Measurements from ENCODE around the gene ANO2.

Gene ANO2

DNA sequence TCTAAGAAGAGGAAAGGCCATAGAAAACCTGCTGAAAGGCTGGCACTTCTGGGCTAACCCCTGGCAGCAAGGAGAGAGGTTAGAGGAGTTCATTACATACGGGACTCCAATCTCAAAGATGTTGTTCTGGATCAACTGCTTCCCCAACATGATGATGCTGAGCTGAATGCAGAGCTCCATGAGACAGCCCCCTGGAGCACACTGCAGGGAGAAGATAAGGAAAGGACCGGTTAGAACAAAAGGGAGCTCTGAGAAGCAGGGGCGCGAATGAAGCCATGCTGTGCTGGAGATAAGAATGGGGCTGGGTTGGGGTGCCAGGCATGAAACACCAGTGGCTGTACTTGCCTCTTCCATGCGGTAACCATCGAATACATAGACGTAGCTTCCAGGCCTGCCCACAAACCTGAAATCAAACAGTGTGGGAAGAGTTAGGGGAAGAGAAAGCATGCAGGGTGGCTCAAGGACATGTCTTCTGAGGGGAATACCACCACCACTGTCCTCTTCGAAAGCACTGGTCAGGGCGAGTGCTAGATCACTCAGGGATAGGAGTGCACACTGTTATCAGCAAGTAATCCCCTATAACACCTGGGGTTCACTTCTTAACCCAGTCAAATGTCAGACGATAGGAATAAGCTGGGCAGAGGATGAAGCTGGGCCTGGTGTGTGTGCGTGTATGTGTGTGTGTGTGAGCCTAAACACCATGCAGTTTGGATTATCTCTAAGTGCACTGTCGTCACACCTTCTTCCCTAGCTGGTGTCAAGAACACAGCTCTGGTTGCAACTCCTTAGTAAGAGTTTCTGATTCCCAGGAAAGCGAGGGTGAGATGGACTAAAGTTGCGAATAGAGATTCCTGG is 332.3 kb downstream of the ANO2 start:
- no peak for DNase-seq

DNA sequence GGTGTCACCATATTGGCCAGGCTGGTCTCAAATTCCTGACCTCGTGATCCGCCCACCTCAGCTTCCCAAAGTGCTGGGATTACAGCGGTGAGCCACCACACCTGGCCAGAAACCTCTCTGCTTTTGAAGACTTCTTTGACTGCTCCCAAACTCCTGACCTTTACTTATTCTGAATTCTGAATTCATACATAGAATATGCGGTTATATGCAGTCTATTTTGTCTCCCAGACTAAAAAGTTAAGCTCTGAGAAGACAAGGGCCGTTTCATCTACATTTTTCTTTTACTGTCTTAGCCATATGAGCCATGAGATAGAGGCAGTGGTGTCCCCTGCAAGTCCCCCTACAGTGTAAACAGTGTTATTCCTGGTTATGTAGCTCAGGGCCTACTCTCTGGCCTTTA is 333.9 kb downstream of the ANO2 start:
- DNase-seq, result no peak

- DNase-seq, result no peak
Measured at GRCh38 chr12:5599378-5599777, 345.7 kb downstream of the ANO2 start.

- no peak for DNase-seq
Measured at GRCh38 chr12:5593998-5594397, 351.1 kb downstream of the ANO2 start.

DNA sequence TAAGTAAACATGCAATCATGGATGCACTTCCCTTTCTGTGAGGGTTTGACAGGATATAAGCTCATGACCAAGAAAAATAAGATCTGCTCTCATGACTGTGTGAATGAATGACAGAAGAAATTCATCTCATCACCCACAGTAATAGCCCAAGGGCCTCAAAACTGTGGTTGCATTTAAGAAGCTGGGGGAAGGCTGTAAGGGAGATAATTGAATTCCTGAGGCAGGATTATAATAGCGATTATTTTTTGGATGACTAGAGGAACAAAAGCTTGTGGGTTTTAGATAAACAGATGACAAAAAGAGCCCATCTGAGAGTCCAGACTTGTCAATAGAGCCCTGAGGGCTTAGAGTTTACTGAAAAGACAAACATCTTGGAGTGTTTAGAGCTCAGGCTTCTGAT is 352.0 kb downstream of the ANO2 start:
- DNase-seq, result no peak

- no peak for DNase-seq
Measured at GRCh38 chr12:5592310-5592709, 352.7 kb downstream of the ANO2 start.

DNA sequence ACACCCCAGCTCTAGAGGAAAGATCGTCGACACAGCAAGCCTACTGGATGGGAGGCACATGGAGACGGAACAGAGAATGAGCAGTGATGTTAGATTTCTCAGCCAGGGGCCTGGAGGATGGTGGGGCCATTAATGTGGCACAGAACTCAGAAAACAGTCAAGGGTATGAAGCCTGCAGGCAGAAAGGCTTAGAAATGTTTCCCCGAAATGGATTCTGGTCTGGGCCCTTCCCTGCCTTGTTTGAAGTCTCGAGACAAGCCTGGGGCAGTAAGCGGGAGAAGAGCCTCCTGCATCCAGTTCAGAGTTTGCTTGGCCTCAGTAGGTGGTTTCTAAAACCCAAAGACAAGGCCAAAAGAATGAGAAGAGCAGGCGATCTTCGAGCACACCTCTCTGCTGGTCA is 354.7 kb downstream of the ANO2 start:
- no peak for DNase-seq

DNA sequence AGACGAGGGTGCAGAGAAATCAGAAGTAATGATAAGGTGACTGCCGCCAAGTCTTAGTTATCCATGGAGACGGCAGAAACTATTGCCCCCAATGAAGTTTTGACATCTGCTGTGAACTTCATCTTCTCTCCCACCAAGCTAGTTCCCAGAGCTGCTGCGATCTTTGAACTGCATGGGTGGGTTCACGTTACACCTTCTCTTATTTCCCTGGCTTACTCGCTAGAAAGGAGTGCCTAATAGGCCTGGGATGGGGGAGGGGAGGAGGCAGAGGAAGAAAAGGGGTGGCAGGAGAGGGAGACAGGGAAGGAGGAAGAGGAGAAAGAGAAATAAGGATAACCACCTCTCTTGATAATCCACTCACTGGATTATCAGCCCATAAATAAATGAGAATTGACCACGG is 356.0 kb downstream of the ANO2 start:
- no peak for DNase-seq

- DNase-seq, result no peak
Measured at GRCh38 chr12:5588591-5588990, 356.5 kb downstream of the ANO2 start.

DNA sequence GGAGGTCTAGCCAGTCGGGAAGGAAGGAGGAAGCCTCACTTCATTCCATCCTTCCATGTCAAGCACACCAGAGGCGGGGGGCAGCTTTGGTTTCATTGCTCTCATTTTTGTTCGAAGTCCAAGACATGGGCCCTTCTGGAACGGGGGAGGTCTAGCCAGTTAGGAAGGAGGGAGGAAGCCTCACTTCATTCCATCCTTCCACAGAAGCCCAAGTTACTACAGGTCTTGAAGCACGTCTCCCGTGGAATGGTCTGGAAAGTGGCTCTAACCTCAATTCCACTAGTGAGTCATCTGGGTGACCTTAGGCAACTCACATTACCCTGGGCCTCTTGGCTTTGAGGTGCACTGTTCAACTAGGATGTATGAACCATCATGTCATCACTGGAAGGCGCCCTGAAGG is 356.9 kb downstream of the ANO2 start:
- no peak for DNase-seq

- DNase-seq, result no peak
Measured at GRCh38 chr12:5587711-5588121, 357.3 kb downstream of the ANO2 start.

GRCh38 chr12:5586201-5586600 is 358.9 kb downstream of the ANO2 start:
- no peak for DNase-seq

DNA sequence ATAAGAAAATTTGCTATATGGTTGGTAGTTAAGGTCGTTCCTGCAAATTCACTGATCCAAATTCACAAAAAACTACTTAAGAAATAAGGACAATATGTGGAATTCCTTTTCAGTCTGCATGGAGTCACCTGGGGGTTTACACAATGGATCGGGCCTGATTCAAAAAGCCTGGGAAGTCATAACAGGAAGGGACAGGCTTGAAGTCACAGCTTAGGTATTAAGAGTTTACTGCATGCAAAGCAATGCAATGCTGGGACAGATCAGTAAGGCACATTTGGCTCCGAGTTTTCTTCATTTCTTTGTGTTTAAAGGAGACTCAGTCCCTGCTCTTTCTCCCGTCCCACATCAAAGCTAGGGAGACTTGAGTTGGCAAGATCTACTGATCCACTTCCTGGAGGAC is 359.9 kb downstream of the ANO2 start:
- no peak for DNase-seq

- DNase-seq, result no peak
Measured at GRCh38 chr12:5584412-5585175, 360.5 kb downstream of the ANO2 start.

GRCh38 chr12:5582541-5582940 is 362.5 kb downstream of the ANO2 start:
- no peak for DNase-seq

DNA sequence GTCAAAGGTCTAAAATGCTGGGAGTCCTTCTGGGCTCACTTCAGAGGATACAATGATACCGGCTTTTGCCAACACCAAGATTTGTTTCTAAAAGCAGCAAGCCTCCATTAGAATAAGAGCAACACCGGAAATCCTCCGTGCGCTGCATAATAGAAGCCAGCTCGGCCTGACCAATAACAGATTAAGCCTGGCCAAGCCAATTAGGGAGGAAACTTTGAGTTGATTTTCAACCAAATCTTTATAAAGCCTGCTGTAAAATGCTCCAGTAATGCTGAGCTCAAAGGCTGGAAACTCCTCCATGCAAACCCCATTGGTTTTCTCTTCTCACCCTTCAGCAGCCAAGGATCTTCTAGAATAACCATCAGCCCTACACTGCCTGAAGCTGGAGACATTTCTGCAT is 363.0 kb downstream of the ANO2 start:
- no peak for DNase-seq

DNA sequence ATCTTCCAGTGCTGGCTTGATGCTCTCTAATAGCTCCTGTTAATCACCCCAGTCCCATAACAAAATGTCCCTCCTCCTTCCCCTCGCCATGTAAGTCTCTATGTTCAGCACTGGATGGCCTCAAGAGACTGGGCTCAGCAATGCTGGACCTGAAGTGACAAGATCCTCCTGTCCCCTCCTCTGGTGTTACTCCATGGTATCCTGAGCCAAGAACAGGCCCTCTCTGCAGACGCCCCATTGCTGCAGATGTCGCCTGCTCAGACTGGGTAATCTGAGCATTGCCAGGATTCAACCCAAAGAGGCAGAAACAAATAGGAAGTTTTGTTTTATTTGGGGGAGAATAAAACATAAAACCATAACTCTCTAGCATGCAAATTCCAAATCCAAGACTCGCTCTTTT is 363.4 kb downstream of the ANO2 start:
- DNase-seq, result no peak

DNA sequence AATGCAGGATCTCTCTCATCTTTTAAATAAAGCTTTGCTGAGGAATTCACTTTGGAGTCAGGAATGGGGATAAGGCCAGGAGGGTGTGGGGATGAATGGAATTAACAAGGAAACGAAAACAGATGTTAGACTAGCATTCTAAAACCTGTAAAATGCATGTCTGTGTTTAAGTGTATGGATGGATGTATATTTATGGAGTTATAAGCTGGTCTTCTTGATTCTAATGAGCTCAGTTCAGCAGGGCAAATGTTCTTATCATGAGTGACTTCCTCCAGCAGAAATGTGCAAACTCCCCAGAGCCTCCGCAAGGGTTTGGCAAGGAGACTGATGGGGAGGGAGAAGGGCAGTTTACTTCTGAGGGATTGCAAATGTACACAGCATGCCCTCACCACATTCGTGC is 364.0 kb downstream of the ANO2 start:
- no peak for DNase-seq

DNA sequence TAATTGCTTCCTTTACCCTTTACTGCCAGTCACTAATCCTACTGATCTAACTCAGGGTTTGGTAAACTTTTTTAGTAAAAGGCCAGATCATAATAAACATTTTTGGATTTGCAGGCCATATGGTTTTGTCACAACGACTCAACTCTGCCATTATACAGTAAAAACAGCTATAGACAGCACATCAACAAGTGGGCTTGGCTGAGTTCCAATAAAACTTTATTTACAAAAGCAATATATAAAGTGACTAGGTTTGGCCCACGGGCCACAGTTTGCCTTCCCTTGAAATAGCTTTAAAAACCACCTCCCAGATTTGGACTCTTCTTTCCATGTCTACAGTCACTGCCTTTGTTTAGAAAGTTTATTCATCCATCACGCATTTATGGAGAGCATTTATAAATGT is 366.3 kb downstream of the ANO2 start:
- no peak for DNase-seq

- no peak for DNase-seq
Measured at GRCh38 chr12:5577741-5578140, 367.3 kb downstream of the ANO2 start.

DNA sequence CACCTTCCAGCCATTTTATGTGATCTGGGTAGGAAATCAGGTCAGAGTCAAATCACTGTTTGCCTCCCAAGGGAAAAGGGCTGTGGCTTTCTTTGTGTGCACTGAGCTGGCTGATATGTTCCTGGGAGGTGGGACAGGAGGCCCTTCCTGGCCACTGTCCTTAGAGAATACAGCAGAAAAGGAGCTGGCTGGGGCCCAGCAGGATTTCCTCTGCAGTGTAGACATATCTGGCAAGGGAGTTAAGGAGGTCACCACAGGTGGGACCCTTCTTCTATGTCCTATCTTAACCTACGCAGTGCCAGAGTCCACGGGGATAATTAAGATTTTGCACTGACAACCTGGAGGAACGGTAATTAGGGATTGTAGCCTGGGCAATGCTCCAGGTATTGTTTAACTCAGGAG is 367.8 kb downstream of the ANO2 start:
- no peak for DNase-seq

- no peak for DNase-seq
Measured at GRCh38 chr12:5575987-5576386, 369.1 kb downstream of the ANO2 start.

GRCh38 chr12:5575232-5575631 is 369.8 kb downstream of the ANO2 start:
- no peak for DNase-seq

- DNase-seq, result no peak
Measured at GRCh38 chr12:5573390-5573789, 371.7 kb downstream of the ANO2 start.

- no peak for DNase-seq
Measured at GRCh38 chr12:5571115-5571514, 373.9 kb downstream of the ANO2 start.
